K562 (cell line): Measurements from ENCODE around the gene KCTD12. TPM values are rescaled to one million over a fixed set of nuclear protein-coding genes. Genes with fewer than 3 reads are reported as not detected.

ENCODE experiments used
- ATAC-seq: fragments of 200-7000 bp; cut with Tn5 transposase; 3 replicates; pipeline ENCODE4 v1.9.1; 2020; ENCODE audit warnings: moderate library complexity
- BruUV-seq: library from RNA; stranded (reverse); fragments of 400-500 nt; replicated peaks from 2 replicates; lab custom pipeline; 2021; lab: Mats Ljungman, UMichigan
- CTCF ChIA-PET: fragments of 300-600 bp; formaldehyde crosslinking; extraction: SDS; loops from one replicate; lab custom pipeline; 2021; ENCODE audit warnings: low intra/inter-chr PET ratio; lab: Yijun Ruan, JAX
- POLR2A ChIA-PET: fragments of 300-600, 350-650 bp; sonication (Branson Sonifier 250); formaldehyde crosslinking; extraction: SDS; loops from one replicate; lab custom pipeline; 2021; ENCODE audit warnings: antibody characterized with exemption, inconsistent platforms; lab: Yijun Ruan, JAX
- DNase-seq, 4 experiments: peaks; one replicate each; pipeline versions ENCODE4 v3.0.0 to v3.0.0-alpha.2; 2011 to 2018; ENCODE audit warnings: low spot score in 3 of 4, mixed read lengths in 3 of 4; ENCODE audit errors: extremely low read depth in 1 of 4
- FAIRE-seq: peaks from 2 replicates; lab custom pipeline; 2011; peaks lifted over from hg19 to GRCh38; lab: Jason Lieb, UNC
- H2AFZ ChIP-seq: 2 replicates; pipeline ENCODE4 v1.6.0; 2011; ENCODE audit warnings: low read depth, low read length, control low read depth, inconsistent platforms
- H3K27ac ChIP-seq: fragments of 200-600 bp; 3 replicates; pipeline ENCODE4 v1.8.0; 2011; ENCODE audit warnings: low read depth, mild to moderate bottlenecking, control low read depth, inconsistent platforms, low read length, moderate library complexity, mixed read lengths; ENCODE audit errors: extremely low read depth
- H3K27me3 ChIP-seq, 2 experiments: fragments of 300-600 bp in 1 of 2; 2 replicates in 1 of 2; 3 replicates in 1 of 2; pipeline versions ENCODE4 v1.6.0 to v1.8.0; 2011; ENCODE audit warnings: inconsistent platforms in 2 of 2, low read length in 2 of 2, mild to moderate bottlenecking in 1 of 2, mixed read lengths in 1 of 2, moderate library complexity in 1 of 2; ENCODE audit not compliant: control insufficient read depth in 2 of 2, insufficient read depth in 2 of 2
- H3K36me3 ChIP-seq: fragments of 300-600 bp; 3 replicates; pipeline ENCODE4 v1.8.0; 2011; ENCODE audit warnings: mild to moderate bottlenecking, low read length, inconsistent platforms; ENCODE audit not compliant: control insufficient read depth, insufficient read depth
- H3K4me1 ChIP-seq, 2 experiments: fragments of 200-600 bp in 1 of 2; replicated peaks in 1 of 2; 2 replicates in 1 of 2; 3 replicates in 1 of 2; pipeline versions ENCODE4 v1.5.1 to v1.8.0; 2011; ENCODE audit warnings: inconsistent platforms in 2 of 2, low read length in 2 of 2, mild to moderate bottlenecking in 1 of 2, mixed read lengths in 1 of 2, moderate library complexity in 1 of 2; ENCODE audit not compliant: control insufficient read depth in 2 of 2, insufficient read depth in 2 of 2
- H3K4me2 ChIP-seq: 2 replicates; pipeline ENCODE4 v1.6.1; 2011; ENCODE audit warnings: low read length, control low read depth, inconsistent platforms, mixed read lengths; ENCODE audit not compliant: insufficient read depth
- H3K4me3 ChIP-seq: fragments of 200-600 bp; sonication (generic), shearing (Covaris generic); 2 replicates; pipeline ENCODE4 v1.5.1; 2016; ENCODE audit warnings: control low read depth, inconsistent platforms
- H3K79me2 ChIP-seq: fragments of 200-600 bp; 3 replicates; pipeline ENCODE4 v1.8.0; 2011; ENCODE audit warnings: low read length, inconsistent platforms; ENCODE audit not compliant: control insufficient read depth, insufficient read depth
- H3K9ac ChIP-seq, 2 experiments: 2 replicates each; pipeline versions ENCODE4 v1.6.0 to v1.6.1; 2011; ENCODE audit warnings: low read depth in 2 of 2, low read length in 2 of 2, control low read depth in 1 of 2, inconsistent platforms in 1 of 2, mild to moderate bottlenecking in 1 of 2, mixed read lengths in 1 of 2; ENCODE audit not compliant: insufficient read depth in 1 of 2
- H3K9me1 ChIP-seq: one replicate; pipeline ENCODE4 v1.6.0; 2011; ENCODE audit warnings: inconsistent platforms, mild to moderate bottlenecking, low read length, moderate library complexity; ENCODE audit not compliant: control insufficient read depth, insufficient read depth
- H3K9me3 ChIP-seq: replicated peaks from 2 replicates; pipeline ENCODE4 v1.5.1; 2011; ENCODE audit warnings: low read depth, low read length, inconsistent platforms; ENCODE audit not compliant: control insufficient read depth, insufficient read depth
- H4K20me1 ChIP-seq: replicated peaks from 2 replicates; pipeline ENCODE4 v1.6.1; 2011; ENCODE audit warnings: low read length, inconsistent platforms, mixed read lengths; ENCODE audit not compliant: control insufficient read depth, insufficient read depth
- CHCHD3 ChIP-seq: fragments of 250-450 bp; sonication (Bioruptor Pico); IDR thresholded peaks from 2 replicates; pipeline ENCODE4 v2.1.2; 2022; ENCODE audit warnings: mild to moderate bottlenecking
- E2F6 ChIP-seq, 2 experiments: IDR thresholded peaks; 2 replicates each; pipeline ENCODE4 v1.6.1; 2011; ENCODE audit warnings: borderline replicate concordance in 1 of 2, control low read depth in 1 of 2, low read depth in 1 of 2, low read length in 1 of 2, mild to moderate bottlenecking in 1 of 2, mixed read lengths in 1 of 2, moderate library complexity in 1 of 2; ENCODE audit not compliant: insufficient read depth in 1 of 2, insufficient read length in 1 of 2, poor library complexity in 1 of 2, severe bottlenecking in 1 of 2; ENCODE audit errors: extremely low read depth in 1 of 2
- FUS ChIP-seq: fragments of 200-400 bp; formaldehyde crosslinking; optimal IDR thresholded peaks from 2 replicates; pipeline ENCODE3; 2017; ENCODE audit warnings: low read depth, low read length
- HLTF ChIP-seq: fragments of 450-650 bp; IDR thresholded peaks from 2 replicates; pipeline ENCODE4 v1.6.1; 2016
- KLF10 ChIP-seq: fragments of 250-450 bp; sonication (Bioruptor Pico); IDR thresholded peaks from 2 replicates; pipeline ENCODE4 v1.6.1; 2021; ENCODE audit warnings: matching md5 sums
- PRMT5 ChIP-seq: sonication (generic); formaldehyde crosslinking; IDR thresholded peaks from 2 replicates; pipeline ENCODE4 v1.5.0; 2020; ENCODE audit warnings: missing genetic modification reagents
- REST ChIP-seq, 2 experiments: fragments of 450-650 bp; formaldehyde crosslinking in 1 of 2; IDR thresholded peaks; 2 replicates each; pipeline versions ENCODE4 v1.4.0 to v1.6.1; 2014 to 2020; ENCODE audit warnings: mild to moderate bottlenecking in 2 of 2, borderline replicate concordance in 1 of 2, low read depth in 1 of 2
- ZBTB17 ChIP-seq: fragments of 450-650 bp; formaldehyde crosslinking; IDR thresholded peaks from 2 replicates; pipeline ENCODE4 v1.4.0; 2020; ENCODE audit warnings: mild to moderate bottlenecking
- WGBS: fragments of 100-300 bp; shearing (Covaris generic); methylation state at CpG from one replicate; pipeline ENCODE4 v1.1.6; 2016; ENCODE audit warnings: low coverage, mixed read lengths; ENCODE audit not compliant: insufficient coverage; ENCODE audit errors: missing lambda C conversion rate; 5-methylcytosine and 5-hydroxymethylcytosine counted together
- in situ Hi-C: fragments of 300-500 bp; cut with MboI; formaldehyde crosslinking; loops from 4 replicates; pipeline ENCODE4 v1.15.0; 2018; ENCODE audit warnings: inconsistent platforms, mixed read lengths
- intact Hi-C: fragments of 100-400 bp; cut with micrococcal nuclease; formaldehyde crosslinking; loops from 2 replicates; pipeline ENCODE4 v1.14.2; 2022
- polyA plus RNA-seq, 8 experiments: library from polyadenylated mRNA; depleted of rRNA in 4 of 8; stranded (reverse) in 5 of 8; unstranded in 3 of 8; fragments of >200 nt; fragmentation: Nextera tagmentation in 2 of 8; fragmentation: Illumina TruSeq in 1 of 8; extraction: Ambion mirVana in 2 of 8; extraction: Trizol in 1 of 8; gene quantifications; 2 replicates each; pipeline versions ENCODE4 v1.2.1 to v1.2.3, GENCODE V29; 2011 to 2014; ENCODE audit warnings: inconsistent platforms in 1 of 8, missing spikeins in 1 of 8
- total RNA-seq, 7 experiments: library from RNA; depleted of rRNA in 6 of 7; stranded (reverse); fragments of >200 nt in 6 of 7; fragmentation: Illumina TruSeq in 2 of 7; extraction: Trizol in 2 of 7; gene quantifications; 2 replicates each; pipeline versions ENCODE4 v1.2.1 to v1.2.3, GENCODE V29; 2011 to 2021; ENCODE audit warnings: low replicate concordance in 1 of 7

The KCTD12 gene
- total and polyA plus RNA-seq, 9 of the 15 experiments (the other 6 are each of a cell fraction or from before 2014, with no cell fraction given), result 0.14 to 0.93 (median 0.32) TPM

GRCh38 chr13:76860706-76861105 lies 25.5 kb downstream of the KCTD12 start:
- in situ Hi-C loops, result no loop called here
- POLR2A ChIA-PET, result no interaction called here
- 0% methylated on average over 2 of the region's 2 CpGs for WGBS

GRCh38 chr13:76854894-76855293 lies 31.3 kb downstream of the KCTD12 start:
- CTCF ChIA-PET, result no interaction called here
- Histone ChIP-seq H3K4me2 (no peak overlapping the region), H2AFZ (no peak overlapping the region), H3K4me3 (no peak overlapping the region), H3K36me3 (no peaks in the 10 kb centered on the region), H3K4me1 (no peaks in the 10 kb centered on the region), H4K20me1 (no peaks in the 10 kb centered on the region), H3K27me3 (no peaks in the 10 kb centered on the region), H3K9ac (no peak overlapping the region), H3K9me3 (no peaks in the 10 kb centered on the region), H3K79me2 (no peaks in the 10 kb centered on the region), H3K27ac (no peak overlapping the region), H3K9me1 (no peaks in the 10 kb centered on the region)
- DNase-seq, result no peak
- intact Hi-C loops (no loop called here), in situ Hi-C loops (no loop called here)
- POLR2A ChIA-PET, result no interaction called here
- WGBS, result 7% methylated on average over 1 of the region's 1 CpG
- no peak for ATAC-seq
- no TSS peak for BruUV-seq
- no peak for FAIRE-seq
- no peak for TF ChIP-seq REST (IDR thresholded peaks at IDR 0.05; ENCODE audit: borderline replicate concordance)
- no peak for TF ChIP-seq REST (CRISPR knock-in tag; IDR thresholded peaks at IDR 0.05; ENCODE audit: low read depth)
- TF ChIP-seq FUS, result no peak
- TF ChIP-seq CHCHD3, result no peak
- no peak for TF ChIP-seq PRMT5 (CRISPR knock-in tag)
- no peak for TF ChIP-seq E2F6 (IDR thresholded peaks at IDR 0.05; ENCODE audit: borderline replicate concordance in 1 of 2, extremely low read depth in 1 of 2, insufficient read depth in 1 of 2, insufficient read length in 1 of 2, low read depth in 1 of 2, low read length in 1 of 2, poor library complexity in 1 of 2, severe bottlenecking in 1 of 2)
- TF ChIP-seq ZBTB17, result no peak

More at GRCh38 chr13:76860706-76861105, 25.5 kb downstream of the KCTD12 start:
- no peaks in the 10 kb centered on the region for H3K9me3 ChIP-seq
- intact Hi-C loops, result no loop called here
- no peaks in the 10 kb centered on the region for H3K4me1 ChIP-seq
- CTCF ChIA-PET, result no interaction called here
- no peak overlapping the region for H3K9ac ChIP-seq
- no peaks in the 10 kb centered on the region for H4K20me1 ChIP-seq
- no peaks in the 10 kb centered on the region for H3K9me1 ChIP-seq
- no peaks in the 10 kb centered on the region for H3K79me2 ChIP-seq
- TF ChIP-seq KLF10 (no peak), HLTF (no peak)
- TF ChIP-seq, all 486 proteins: peak for 0
- H3K36me3 ChIP-seq, result no peaks in the 10 kb centered on the region
- no peak for ATAC-seq
- no peak overlapping the region for H3K27ac ChIP-seq
- FAIRE-seq, result no peak
- H3K4me3 ChIP-seq, result no peak overlapping the region
- no peak overlapping the region for H3K4me2 ChIP-seq
- no peaks in the 10 kb centered on the region for H3K27me3 ChIP-seq
- DNase-seq, result no peak
- no TSS peak for BruUV-seq
- H2AFZ ChIP-seq, result no peak overlapping the region
